Measurements from ENCODE around the gene CILP.
"Not testable (repeated sequence)": the region's sequence is repeated elsewhere in the genome, so short reads cannot be mapped to it uniquely, and the experiment has no call there.

Gene CILP

GRCh38 chr15:65192016-65192415 is 19.3 kb downstream of the CILP start:
- Histone ChIP-seq H3K36me3 (replicated peaks) (no peaks in the 10 kb centered on the region), H3K4me3 (ENCODE audit: low read depth, low read length) (no peak overlapping the region), H3K27ac (no peak overlapping the region), H3K27me3 (replicated peaks) (no peaks in the 10 kb centered on the region)
- DNase-seq = peak; percentile 24
- no peak for TF ChIP-seq CTCF (IDR thresholded peaks at IDR 0.05; ENCODE audit: low read depth, low read length, missing control alignments)
- in situ Hi-C loops (cut with HindIII; ENCODE audit: low pct_ligation_motif_present, low sequenced_read_pairs) = no loop called here

- peak; percentile 60 for DNase-seq
- Histone ChIP-seq H3K27ac (no peak overlapping the region), H3K36me3 (replicated peaks) (no peaks in the 10 kb centered on the region), H3K27me3 (replicated peaks) (no peaks in the 10 kb centered on the region), H3K4me3 (ENCODE audit: low read depth, low read length) (no peak overlapping the region)
- TF ChIP-seq CTCF (IDR thresholded peaks at IDR 0.05; ENCODE audit: low read depth, low read length, missing control alignments) = peak; percentile 86
- in situ Hi-C loops (cut with HindIII; ENCODE audit: low pct_ligation_motif_present, low sequenced_read_pairs) = no loop called here
Measured at GRCh38 chr15:65189102-65189740, 22.1 kb downstream of the CILP start.

GRCh38 chr15:65188472-65188871 is 22.8 kb downstream of the CILP start:
- DNase-seq; in situ Hi-C loops (cut with HindIII; ENCODE audit: low pct_ligation_motif_present, low sequenced_read_pairs); H3K27me3 ChIP-seq (replicated peaks); H3K36me3 ChIP-seq (replicated peaks); H3K4me3 ChIP-seq (ENCODE audit: low read depth, low read length); H3K27ac ChIP-seq: not testable (repeated sequence)

GRCh38 chr15:65184868-65185717 is 26.2 kb downstream of the CILP start, which contains the start of gene CLPX:
Gene CLPX, minus strand, starts transcription at chr15:65185342. Its CDS starts 189 bp downstream, at chr15:65185153.
- TF ChIP-seq CTCF (IDR thresholded peaks at IDR 0.05; ENCODE audit: low read depth, low read length, missing control alignments) = no peak
- in situ Hi-C loops (cut with HindIII; ENCODE audit: low pct_ligation_motif_present, low sequenced_read_pairs) = no loop called here
- Histone ChIP-seq H3K36me3 (replicated peaks) (no peaks in the 10 kb centered on the region), H3K27ac (peak within 1 kb of the TSS; percentile 68), H3K4me3 (ENCODE audit: low read depth, low read length) (peak within 1 kb of the TSS; percentile 93), H3K27me3 (replicated peaks) (no peaks in the 10 kb centered on the region)
- peak; percentile 69 for DNase-seq

- Histone ChIP-seq H3K27me3 (replicated peaks) (no peaks in the 10 kb centered on the region), H3K4me3 (ENCODE audit: low read depth, low read length) (peak overlapping the region; percentile 93), H3K36me3 (replicated peaks) (peaks cover 2% of the 10 kb centered on the region), H3K27ac (peak overlapping the region; percentile 68)
- peak; percentile 68 for DNase-seq
- no peak for TF ChIP-seq CTCF (IDR thresholded peaks at IDR 0.05; ENCODE audit: low read depth, low read length, missing control alignments)
- in situ Hi-C loops (cut with HindIII; ENCODE audit: low pct_ligation_motif_present, low sequenced_read_pairs) = no loop called here
Measured at GRCh38 chr15:65184305-65184867, 26.9 kb downstream of the CILP start.

GRCh38 chr15:65183865-65184159 is 27.5 kb downstream of the CILP start:
- H3K27me3 ChIP-seq (replicated peaks) = no peaks in the 10 kb centered on the region
- H3K4me3 ChIP-seq (ENCODE audit: low read depth, low read length) = peak overlapping the region; percentile 93
- no peak for DNase-seq
- TF ChIP-seq CTCF (IDR thresholded peaks at IDR 0.05; ENCODE audit: low read depth, low read length, missing control alignments) = no peak
- peak overlapping the region; percentile 68 for H3K27ac ChIP-seq
- H3K36me3 ChIP-seq (replicated peaks) = peaks cover 3% of the 10 kb centered on the region
- in situ Hi-C loops (cut with HindIII; ENCODE audit: low pct_ligation_motif_present, low sequenced_read_pairs) = no loop called here

Data from brain microvascular endothelial cell (primary cell).